Osteoblast (primary cell): Measurements from ENCODE around the gene LPIN1. TPM values are rescaled to one million over a fixed set of nuclear protein-coding genes. Genes with fewer than 3 reads are reported as not detected.

Source experiments
- DNase-seq: peaks from one replicate; pipeline ENCODE4 v3.0.0; 2011; ENCODE audit warnings: low spot score, mixed read lengths; ENCODE audit not compliant: insufficient read length; ENCODE audit errors: missing footprints
- H2AFZ ChIP-seq: 2 replicates; pipeline ENCODE4 v1.6.0; 2011; ENCODE audit warnings: mild to moderate bottlenecking, low read length
- H3K27ac ChIP-seq: 2 replicates; pipeline ENCODE4 v1.5.1; 2011; ENCODE audit warnings: mild to moderate bottlenecking, low read depth, low read length, moderate library complexity
- H3K27me3 ChIP-seq: 2 replicates; pipeline ENCODE4 v1.6.0; 2012; ENCODE audit warnings: mild to moderate bottlenecking, control low read depth, inconsistent platforms, low read length, moderate library complexity; ENCODE audit not compliant: insufficient read depth
- H3K36me3 ChIP-seq: 2 replicates; pipeline ENCODE4 v1.5.1; 2011; ENCODE audit warnings: mild to moderate bottlenecking, low read length, control low read depth, moderate library complexity; ENCODE audit not compliant: insufficient read depth
- H3K4me1 ChIP-seq: 2 replicates; pipeline ENCODE4 v1.5.1; 2011; ENCODE audit warnings: mild to moderate bottlenecking, low read length, control low read depth, moderate library complexity; ENCODE audit not compliant: insufficient read depth
- H3K4me2 ChIP-seq: 2 replicates; pipeline ENCODE4 v1.6.0; 2011; ENCODE audit warnings: mild to moderate bottlenecking, low read length; ENCODE audit not compliant: insufficient read depth
- H3K4me3 ChIP-seq: fragments of 200-600 bp; sonication (generic); 3 replicates; pipeline ENCODE4 v1.5.1; 2012; ENCODE audit warnings: mild to moderate bottlenecking, low read length, inconsistent platforms; ENCODE audit not compliant: insufficient read depth
- H3K79me2 ChIP-seq: 2 replicates; pipeline ENCODE4 v1.6.0; 2012; ENCODE audit warnings: mild to moderate bottlenecking, low read length, control low read depth, inconsistent platforms; ENCODE audit not compliant: insufficient read depth
- H3K9me3 ChIP-seq: 2 replicates; pipeline ENCODE4 v1.5.1; 2011; ENCODE audit warnings: low read depth, low read length, control low read depth
- H4K20me1 ChIP-seq: 2 replicates; pipeline ENCODE4 v1.6.0; 2012; ENCODE audit warnings: mild to moderate bottlenecking, low read length, control low read depth; ENCODE audit not compliant: insufficient read depth
- total RNA-seq: library from RNA; depleted of rRNA; stranded (reverse); fragments of >200 nt; gene quantifications from 2 replicates; pipeline ENCODE4 v1.2.3, GENCODE V29; 2012
- TF ChIP-seq, protein P1 (sequence below): IDR thresholded peaks from 2 replicates; pipeline ENCODE4 v1.5.1; 2011; ENCODE audit warnings: mild to moderate bottlenecking, low read depth, low read length, moderate library complexity; ENCODE audit errors: extremely low read depth

The LPIN1 gene
- total RNA-seq, 1 donor = 117 TPM

DNA sequence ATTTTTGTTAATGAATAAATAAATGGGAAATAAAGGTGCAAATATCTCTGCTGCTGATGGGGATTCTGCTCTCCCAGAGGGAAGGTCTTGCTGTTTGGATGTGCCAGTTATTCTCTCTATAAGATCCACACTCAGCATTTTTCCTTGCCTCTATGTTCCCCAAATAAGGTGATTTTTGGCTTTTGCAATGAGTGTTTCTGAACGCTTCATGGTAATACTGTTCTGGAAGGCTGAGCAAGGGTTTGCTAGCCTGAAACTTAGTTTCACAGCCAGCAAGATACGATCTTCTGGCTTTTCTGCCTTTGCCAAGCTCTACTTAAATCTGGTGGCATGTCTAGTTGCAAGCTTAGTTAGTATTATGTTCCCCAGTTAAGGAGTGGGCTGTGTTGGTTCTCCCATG, 114.6 kb downstream of the LPIN1 start:
- Histone ChIP-seq H3K4me2 (no peak overlapping the region), H3K79me2 (no peaks in the 10 kb centered on the region), H3K27me3 (no peaks in the 10 kb centered on the region), H3K27ac (no peak overlapping the region), H3K4me3 (no peak overlapping the region), H2AFZ (no peak overlapping the region), H3K4me1 (peaks cover 9% of the 10 kb centered on the region), H3K36me3 (no peaks in the 10 kb centered on the region), H4K20me1 (no peaks in the 10 kb centered on the region), H3K9me3 (no peaks in the 10 kb centered on the region)
- TF ChIP-seq, protein P1, sequence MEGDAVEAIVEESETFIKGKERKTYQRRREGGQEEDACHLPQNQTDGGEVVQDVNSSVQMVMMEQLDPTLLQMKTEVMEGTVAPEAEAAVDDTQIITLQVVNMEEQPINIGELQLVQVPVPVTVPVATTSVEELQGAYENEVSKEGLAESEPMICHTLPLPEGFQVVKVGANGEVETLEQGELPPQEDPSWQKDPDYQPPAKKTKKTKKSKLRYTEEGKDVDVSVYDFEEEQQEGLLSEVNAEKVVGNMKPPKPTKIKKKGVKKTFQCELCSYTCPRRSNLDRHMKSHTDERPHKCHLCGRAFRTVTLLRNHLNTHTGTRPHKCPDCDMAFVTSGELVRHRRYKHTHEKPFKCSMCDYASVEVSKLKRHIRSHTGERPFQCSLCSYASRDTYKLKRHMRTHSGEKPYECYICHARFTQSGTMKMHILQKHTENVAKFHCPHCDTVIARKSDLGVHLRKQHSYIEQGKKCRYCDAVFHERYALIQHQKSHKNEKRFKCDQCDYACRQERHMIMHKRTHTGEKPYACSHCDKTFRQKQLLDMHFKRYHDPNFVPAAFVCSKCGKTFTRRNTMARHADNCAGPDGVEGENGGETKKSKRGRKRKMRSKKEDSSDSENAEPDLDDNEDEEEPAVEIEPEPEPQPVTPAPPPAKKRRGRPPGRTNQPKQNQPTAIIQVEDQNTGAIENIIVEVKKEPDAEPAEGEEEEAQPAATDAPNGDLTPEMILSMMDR = no peak
- DNase-seq = no peak

DNA sequence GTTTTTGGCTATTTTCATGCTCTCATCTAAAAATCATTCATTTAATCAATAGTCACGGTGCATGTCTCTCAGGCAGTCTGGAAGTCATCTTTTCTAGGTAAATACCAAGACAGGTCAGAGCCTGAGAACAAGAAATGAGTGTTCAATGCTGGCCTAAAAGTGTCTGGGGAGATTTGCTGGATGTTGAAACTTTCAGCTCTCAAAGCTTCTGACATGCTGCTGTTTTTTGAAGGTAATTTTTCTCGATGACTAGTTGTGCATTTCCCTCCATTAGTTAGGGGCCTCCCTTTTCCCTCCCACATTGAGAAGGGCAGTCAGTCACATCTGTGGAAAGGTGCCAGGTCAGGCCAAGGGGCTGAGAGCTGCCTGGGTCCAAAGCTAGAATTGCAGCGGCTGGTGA, 115.6 kb downstream of the LPIN1 start:
- H3K36me3 ChIP-seq = no peaks in the 10 kb centered on the region
- no peak for DNase-seq
- TF ChIP-seq, protein P1 = no peak
- H2AFZ ChIP-seq = no peak overlapping the region
- H3K4me3 ChIP-seq = no peak overlapping the region
- no peak overlapping the region for H3K4me2 ChIP-seq
- H4K20me1 ChIP-seq = no peaks in the 10 kb centered on the region
- H3K79me2 ChIP-seq = no peaks in the 10 kb centered on the region
- H3K9me3 ChIP-seq = no peaks in the 10 kb centered on the region
- peaks cover 9% of the 10 kb centered on the region for H3K4me1 ChIP-seq
- no peaks in the 10 kb centered on the region for H3K27me3 ChIP-seq
- no peak overlapping the region for H3K27ac ChIP-seq

DNA sequence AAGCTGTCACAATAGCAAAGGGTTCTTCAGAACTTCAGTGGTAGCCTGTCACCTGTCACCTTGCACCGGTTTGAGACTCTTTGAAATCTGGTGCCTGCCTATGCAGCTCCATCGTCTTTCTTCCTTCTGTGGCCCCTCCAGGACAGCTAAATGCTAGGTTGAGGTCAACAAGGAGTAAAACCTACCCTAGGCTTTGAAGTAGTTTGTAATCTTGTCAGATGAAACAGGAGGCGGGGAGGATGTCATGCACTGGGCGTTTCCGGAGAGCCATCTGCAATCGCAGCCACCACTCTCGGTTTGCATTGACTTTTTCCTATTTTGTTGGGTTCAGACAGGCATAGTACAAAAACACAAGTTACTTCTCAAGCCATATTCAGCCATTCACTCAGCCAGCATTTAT, 116.7 kb downstream of the LPIN1 start:
- H3K27ac ChIP-seq = no peak overlapping the region
- H4K20me1 ChIP-seq = no peaks in the 10 kb centered on the region
- H3K4me3 ChIP-seq = no peak overlapping the region
- H3K79me2 ChIP-seq = no peaks in the 10 kb centered on the region
- TF ChIP-seq, protein P1 = no peak
- peaks cover 9% of the 10 kb centered on the region for H3K4me1 ChIP-seq
- H2AFZ ChIP-seq = no peak overlapping the region
- H3K27me3 ChIP-seq = no peaks in the 10 kb centered on the region
- H3K36me3 ChIP-seq = no peaks in the 10 kb centered on the region
- H3K4me2 ChIP-seq = no peak overlapping the region
- no peaks in the 10 kb centered on the region for H3K9me3 ChIP-seq
- no peak for DNase-seq

DNA sequence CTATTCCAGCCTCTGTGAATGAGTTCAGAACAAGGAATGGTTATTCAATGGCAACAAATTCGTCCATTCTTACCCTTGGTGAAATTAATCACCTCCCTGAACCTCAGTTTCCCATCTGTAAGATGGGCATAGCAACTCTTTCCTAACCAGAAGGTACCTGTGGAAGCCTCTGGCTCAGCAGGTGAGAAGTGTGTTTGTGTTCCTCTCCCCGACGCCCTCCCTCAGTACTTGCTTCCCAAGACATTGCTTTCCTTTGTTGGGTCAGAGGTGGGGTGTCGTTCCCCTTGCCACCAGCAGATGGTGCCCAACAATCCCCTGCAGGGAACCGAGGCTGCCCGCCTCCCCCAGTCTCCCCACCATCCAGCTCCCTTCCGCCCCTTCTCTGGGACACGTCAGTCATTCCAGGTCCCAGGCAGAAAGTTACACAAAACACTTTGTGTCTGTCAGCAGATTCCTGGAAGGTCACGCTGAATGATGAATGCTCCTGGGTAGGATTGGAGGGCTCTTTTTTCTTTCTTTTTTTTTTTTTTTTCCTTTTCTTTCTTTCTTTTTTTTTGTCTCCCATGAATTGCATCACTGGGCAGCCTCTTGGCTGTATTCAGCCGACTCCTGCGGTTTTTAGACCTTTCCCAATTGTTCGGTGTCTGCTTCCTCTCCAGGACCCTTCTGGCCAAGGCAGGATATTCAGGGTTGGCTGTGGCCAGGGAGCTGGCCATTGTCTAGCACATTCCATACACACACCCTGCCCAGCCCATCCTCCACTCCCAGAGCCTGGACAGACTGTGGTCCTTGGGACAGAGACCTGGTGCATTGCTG, 117.3 kb downstream of the LPIN1 start:
- Histone ChIP-seq H3K36me3 (no peaks in the 10 kb centered on the region), H3K4me3 (peak overlapping the region; percentile 44), H2AFZ (peak overlapping the region; percentile 80), H3K9me3 (no peaks in the 10 kb centered on the region), H3K4me2 (peak overlapping the region; percentile 72), H3K27me3 (no peaks in the 10 kb centered on the region), H3K79me2 (no peaks in the 10 kb centered on the region), H3K4me1 (peaks cover 9% of the 10 kb centered on the region), H3K27ac (peak overlapping the region; percentile 63), H4K20me1 (no peaks in the 10 kb centered on the region)
- TF ChIP-seq, protein P1 = peak; percentile 92
- DNase-seq = peak; percentile 99
